Measurements from ENCODE around the gene ZNF362.
A peak's percentile ranks its signal among the peaks of the same experiment; 100 is the strongest.

Gene ZNF362

GRCh38 chr1:33344896-33345560, 88.7 kb downstream of the ZNF362 start:
- H3K4me3 ChIP-seq (ENCODE audit: low read depth, low read length): no peak overlapping the region
- no peak for TF ChIP-seq CTCF (IDR thresholded peaks at IDR 0.05; ENCODE audit: borderline replicate concordance, insufficient read depth, low read depth, low read length)

- TF ChIP-seq CTCF (IDR thresholded peaks at IDR 0.05; ENCODE audit: borderline replicate concordance, insufficient read depth, low read depth, low read length): no peak
- H3K4me3 ChIP-seq (ENCODE audit: low read depth, low read length): no peak overlapping the region
These were observed 90.2 kb downstream of the ZNF362 start for GRCh38 chr1:33346533-33346926.

- no peak for TF ChIP-seq CTCF (IDR thresholded peaks at IDR 0.05; ENCODE audit: borderline replicate concordance, insufficient read depth, low read depth, low read length)
- H3K4me3 ChIP-seq (ENCODE audit: low read depth, low read length): no peak overlapping the region
These were observed 90.8 kb downstream of the ZNF362 start for GRCh38 chr1:33346927-33347649.

- H3K4me3 ChIP-seq (ENCODE audit: low read depth, low read length): no peak overlapping the region
- no peak for TF ChIP-seq CTCF (IDR thresholded peaks at IDR 0.05; ENCODE audit: borderline replicate concordance, insufficient read depth, low read depth, low read length)
These were observed 91.3 kb downstream of the ZNF362 start for GRCh38 chr1:33347650-33347992.

GRCh38 chr1:33348194-33348593, 91.9 kb downstream of the ZNF362 start:
- peak overlapping the region; percentile 83 for H3K4me3 ChIP-seq (ENCODE audit: low read depth, low read length)
- TF ChIP-seq CTCF (IDR thresholded peaks at IDR 0.05; ENCODE audit: borderline replicate concordance, insufficient read depth, low read depth, low read length): no peak

- TF ChIP-seq CTCF (IDR thresholded peaks at IDR 0.05; ENCODE audit: borderline replicate concordance, insufficient read depth, low read depth, low read length): no peak
- peak overlapping the region; percentile 83 for H3K4me3 ChIP-seq (ENCODE audit: low read depth, low read length)
These were observed 92.4 kb downstream of the ZNF362 start for GRCh38 chr1:33348676-33349080.

Measured in GM12875 (cell line).